ENCODE results near the gene FOXR1. TPM values are rescaled to one million over a fixed set of nuclear protein-coding genes. Genes with fewer than 3 reads are reported as not detected.
A peak's percentile ranks its signal among the peaks of the same experiment; 100 is the strongest.

The FOXR1 gene
- total RNA-seq, 1 experiment from 2014 or later = not detected

DNA sequence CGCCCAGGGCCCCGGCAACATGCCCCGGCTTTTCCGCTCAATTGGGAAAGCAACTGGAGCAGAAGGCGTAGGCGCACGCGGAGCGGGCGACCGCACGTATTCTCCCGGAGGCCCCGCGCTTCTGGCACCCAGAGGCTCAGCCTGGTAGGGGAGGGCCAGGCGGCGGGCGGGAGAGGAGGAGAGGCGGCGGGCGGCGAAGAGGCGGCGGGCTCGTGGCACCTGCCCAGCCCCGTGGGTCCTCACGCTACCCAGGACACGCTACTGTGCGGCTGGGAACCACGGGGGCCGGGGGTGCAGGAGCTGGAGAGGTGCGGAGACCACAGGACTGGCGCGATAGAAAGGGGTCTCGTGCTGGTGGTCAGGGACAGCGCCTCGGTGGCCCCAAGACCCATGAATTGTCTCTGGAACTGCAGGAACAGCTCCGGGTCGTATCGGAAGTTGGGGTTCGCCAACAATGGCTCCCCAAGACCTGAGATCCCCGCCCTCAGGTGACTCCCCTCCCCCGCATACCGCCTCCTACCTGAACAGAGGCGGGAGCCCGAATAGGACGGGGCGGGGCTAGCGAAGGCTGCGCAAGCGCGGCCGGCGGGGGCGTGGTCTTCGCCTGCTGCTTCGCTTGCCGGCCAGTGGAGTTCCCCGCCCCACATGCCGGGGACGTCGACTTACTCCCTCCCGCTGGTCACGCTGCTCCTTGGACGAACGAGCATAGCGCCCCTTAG, 58.9 kb downstream of the FOXR1 start, which contains the start of gene SLC37A4 (continued):
- TF ChIP-seq HMGA2 (CRISPR knock-in tag; IDR thresholded peaks at IDR 0.05) = no peak
- TF ChIP-seq, protein P1, sequence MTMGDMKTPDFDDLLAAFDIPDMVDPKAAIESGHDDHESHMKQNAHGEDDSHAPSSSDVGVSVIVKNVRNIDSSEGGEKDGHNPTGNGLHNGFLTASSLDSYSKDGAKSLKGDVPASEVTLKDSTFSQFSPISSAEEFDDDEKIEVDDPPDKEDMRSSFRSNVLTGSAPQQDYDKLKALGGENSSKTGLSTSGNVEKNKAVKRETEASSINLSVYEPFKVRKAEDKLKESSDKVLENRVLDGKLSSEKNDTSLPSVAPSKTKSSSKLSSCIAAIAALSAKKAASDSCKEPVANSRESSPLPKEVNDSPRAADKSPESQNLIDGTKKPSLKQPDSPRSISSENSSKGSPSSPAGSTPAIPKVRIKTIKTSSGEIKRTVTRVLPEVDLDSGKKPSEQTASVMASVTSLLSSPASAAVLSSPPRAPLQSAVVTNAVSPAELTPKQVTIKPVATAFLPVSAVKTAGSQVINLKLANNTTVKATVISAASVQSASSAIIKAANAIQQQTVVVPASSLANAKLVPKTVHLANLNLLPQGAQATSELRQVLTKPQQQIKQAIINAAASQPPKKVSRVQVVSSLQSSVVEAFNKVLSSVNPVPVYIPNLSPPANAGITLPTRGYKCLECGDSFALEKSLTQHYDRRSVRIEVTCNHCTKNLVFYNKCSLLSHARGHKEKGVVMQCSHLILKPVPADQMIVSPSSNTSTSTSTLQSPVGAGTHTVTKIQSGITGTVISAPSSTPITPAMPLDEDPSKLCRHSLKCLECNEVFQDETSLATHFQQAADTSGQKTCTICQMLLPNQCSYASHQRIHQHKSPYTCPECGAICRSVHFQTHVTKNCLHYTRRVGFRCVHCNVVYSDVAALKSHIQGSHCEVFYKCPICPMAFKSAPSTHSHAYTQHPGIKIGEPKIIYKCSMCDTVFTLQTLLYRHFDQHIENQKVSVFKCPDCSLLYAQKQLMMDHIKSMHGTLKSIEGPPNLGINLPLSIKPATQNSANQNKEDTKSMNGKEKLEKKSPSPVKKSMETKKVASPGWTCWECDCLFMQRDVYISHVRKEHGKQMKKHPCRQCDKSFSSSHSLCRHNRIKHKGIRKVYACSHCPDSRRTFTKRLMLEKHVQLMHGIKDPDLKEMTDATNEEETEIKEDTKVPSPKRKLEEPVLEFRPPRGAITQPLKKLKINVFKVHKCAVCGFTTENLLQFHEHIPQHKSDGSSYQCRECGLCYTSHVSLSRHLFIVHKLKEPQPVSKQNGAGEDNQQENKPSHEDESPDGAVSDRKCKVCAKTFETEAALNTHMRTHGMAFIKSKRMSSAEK (CRISPR knock-in tag; IDR thresholded peaks at IDR 0.05; ENCODE audit: borderline replicate concordance) = no peak
- TF ChIP-seq, protein P2, sequence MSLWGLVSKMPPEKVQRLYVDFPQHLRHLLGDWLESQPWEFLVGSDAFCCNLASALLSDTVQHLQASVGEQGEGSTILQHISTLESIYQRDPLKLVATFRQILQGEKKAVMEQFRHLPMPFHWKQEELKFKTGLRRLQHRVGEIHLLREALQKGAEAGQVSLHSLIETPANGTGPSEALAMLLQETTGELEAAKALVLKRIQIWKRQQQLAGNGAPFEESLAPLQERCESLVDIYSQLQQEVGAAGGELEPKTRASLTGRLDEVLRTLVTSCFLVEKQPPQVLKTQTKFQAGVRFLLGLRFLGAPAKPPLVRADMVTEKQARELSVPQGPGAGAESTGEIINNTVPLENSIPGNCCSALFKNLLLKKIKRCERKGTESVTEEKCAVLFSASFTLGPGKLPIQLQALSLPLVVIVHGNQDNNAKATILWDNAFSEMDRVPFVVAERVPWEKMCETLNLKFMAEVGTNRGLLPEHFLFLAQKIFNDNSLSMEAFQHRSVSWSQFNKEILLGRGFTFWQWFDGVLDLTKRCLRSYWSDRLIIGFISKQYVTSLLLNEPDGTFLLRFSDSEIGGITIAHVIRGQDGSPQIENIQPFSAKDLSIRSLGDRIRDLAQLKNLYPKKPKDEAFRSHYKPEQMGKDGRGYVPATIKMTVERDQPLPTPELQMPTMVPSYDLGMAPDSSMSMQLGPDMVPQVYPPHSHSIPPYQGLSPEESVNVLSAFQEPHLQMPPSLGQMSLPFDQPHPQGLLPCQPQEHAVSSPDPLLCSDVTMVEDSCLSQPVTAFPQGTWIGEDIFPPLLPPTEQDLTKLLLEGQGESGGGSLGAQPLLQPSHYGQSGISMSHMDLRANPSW (CRISPR knock-in tag; conservative IDR thresholded peaks at IDR 0.05; ENCODE audit: low read depth) = no peak
- TF ChIP-seq TEAD4 (CRISPR knock-in tag; IDR thresholded peaks at IDR 0.05) = no peak
- no peak for TF ChIP-seq EMX1 (CRISPR knock-in tag; IDR thresholded peaks at IDR 0.05)
- no peak for TF ChIP-seq JUN (CRISPR knock-in tag; IDR thresholded peaks at IDR 0.05)
- TF ChIP-seq, protein P3, sequence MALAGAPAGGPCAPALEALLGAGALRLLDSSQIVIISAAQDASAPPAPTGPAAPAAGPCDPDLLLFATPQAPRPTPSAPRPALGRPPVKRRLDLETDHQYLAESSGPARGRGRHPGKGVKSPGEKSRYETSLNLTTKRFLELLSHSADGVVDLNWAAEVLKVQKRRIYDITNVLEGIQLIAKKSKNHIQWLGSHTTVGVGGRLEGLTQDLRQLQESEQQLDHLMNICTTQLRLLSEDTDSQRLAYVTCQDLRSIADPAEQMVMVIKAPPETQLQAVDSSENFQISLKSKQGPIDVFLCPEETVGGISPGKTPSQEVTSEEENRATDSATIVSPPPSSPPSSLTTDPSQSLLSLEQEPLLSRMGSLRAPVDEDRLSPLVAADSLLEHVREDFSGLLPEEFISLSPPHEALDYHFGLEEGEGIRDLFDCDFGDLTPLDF (CRISPR knock-in tag; IDR thresholded peaks at IDR 0.05) = no peak
- no peak for TF ChIP-seq ELF4 (CRISPR knock-in tag; IDR thresholded peaks at IDR 0.05; ENCODE audit: low read depth)
- TF ChIP-seq, protein P4, sequence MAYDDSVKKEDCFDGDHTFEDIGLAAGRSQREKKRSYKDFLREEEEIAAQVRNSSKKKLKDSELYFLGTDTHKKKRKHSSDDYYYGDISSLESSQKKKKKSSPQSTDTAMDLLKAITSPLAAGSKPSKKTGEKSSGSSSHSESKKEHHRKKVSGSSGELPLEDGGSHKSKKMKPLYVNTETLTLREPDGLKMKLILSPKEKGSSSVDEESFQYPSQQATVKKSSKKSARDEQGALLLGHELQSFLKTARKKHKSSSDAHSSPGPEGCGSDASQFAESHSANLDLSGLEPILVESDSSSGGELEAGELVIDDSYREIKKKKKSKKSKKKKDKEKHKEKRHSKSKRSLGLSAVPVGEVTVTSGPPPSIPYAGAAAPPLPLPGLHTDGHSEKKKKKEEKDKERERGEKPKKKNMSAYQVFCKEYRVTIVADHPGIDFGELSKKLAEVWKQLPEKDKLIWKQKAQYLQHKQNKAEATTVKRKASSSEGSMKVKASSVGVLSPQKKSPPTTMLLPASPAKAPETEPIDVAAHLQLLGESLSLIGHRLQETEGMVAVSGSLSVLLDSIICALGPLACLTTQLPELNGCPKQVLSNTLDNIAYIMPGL (CRISPR knock-in tag; IDR thresholded peaks at IDR 0.05) = no peak
- TF ChIP-seq, protein P5, sequence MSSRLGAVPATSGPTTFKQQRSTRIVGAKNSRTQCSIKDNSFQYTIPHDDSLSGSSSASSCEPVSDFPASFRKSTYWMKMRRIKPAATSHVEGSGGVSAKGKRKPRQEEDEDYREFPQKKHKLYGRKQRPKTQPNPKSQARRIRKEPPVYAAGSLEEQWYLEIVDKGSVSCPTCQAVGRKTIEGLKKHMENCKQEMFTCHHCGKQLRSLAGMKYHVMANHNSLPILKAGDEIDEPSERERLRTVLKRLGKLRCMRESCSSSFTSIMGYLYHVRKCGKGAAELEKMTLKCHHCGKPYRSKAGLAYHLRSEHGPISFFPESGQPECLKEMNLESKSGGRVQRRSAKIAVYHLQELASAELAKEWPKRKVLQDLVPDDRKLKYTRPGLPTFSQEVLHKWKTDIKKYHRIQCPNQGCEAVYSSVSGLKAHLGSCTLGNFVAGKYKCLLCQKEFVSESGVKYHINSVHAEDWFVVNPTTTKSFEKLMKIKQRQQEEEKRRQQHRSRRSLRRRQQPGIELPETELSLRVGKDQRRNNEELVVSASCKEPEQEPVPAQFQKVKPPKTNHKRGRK (CRISPR knock-in tag; IDR thresholded peaks at IDR 0.05; ENCODE audit: borderline replicate concordance) = no peak
- TF ChIP-seq MXD4 (CRISPR knock-in tag; IDR thresholded peaks at IDR 0.05; ENCODE audit: borderline replicate concordance) = no peak
- no peak for TF ChIP-seq TCF7 (CRISPR knock-in tag; IDR thresholded peaks at IDR 0.05; ENCODE audit: low read depth)
- TF ChIP-seq SMAD4 (CRISPR knock-in tag; IDR thresholded peaks at IDR 0.05) = no peak
- TF ChIP-seq, protein P6, sequence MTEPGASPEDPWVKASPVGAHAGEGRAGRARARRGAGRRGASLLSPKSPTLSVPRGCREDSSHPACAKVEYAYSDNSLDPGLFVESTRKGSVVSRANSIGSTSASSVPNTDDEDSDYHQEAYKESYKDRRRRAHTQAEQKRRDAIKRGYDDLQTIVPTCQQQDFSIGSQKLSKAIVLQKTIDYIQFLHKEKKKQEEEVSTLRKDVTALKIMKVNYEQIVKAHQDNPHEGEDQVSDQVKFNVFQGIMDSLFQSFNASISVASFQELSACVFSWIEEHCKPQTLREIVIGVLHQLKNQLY (CRISPR knock-in tag; IDR thresholded peaks at IDR 0.05) = no peak
- TF ChIP-seq, protein P7, sequence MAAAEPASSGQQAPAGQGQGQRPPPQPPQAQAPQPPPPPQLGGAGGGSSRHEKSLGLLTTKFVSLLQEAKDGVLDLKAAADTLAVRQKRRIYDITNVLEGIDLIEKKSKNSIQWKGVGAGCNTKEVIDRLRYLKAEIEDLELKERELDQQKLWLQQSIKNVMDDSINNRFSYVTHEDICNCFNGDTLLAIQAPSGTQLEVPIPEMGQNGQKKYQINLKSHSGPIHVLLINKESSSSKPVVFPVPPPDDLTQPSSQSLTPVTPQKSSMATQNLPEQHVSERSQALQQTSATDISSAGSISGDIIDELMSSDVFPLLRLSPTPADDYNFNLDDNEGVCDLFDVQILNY (CRISPR knock-in tag; IDR thresholded peaks at IDR 0.05) = 0 out of 2 replicates have a peak, but pooled peaks have one; percentile 5
- peak; percentile 93 for TF ChIP-seq ETV6 (CRISPR knock-in tag; IDR thresholded peaks at IDR 0.05)
- TF ChIP-seq, protein P8, sequence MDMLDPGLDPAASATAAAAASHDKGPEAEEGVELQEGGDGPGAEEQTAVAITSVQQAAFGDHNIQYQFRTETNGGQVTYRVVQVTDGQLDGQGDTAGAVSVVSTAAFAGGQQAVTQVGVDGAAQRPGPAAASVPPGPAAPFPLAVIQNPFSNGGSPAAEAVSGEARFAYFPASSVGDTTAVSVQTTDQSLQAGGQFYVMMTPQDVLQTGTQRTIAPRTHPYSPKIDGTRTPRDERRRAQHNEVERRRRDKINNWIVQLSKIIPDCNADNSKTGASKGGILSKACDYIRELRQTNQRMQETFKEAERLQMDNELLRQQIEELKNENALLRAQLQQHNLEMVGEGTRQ (CRISPR knock-in tag; IDR thresholded peaks at IDR 0.05) = peak; percentile 66; the same call in 1 of the 2 replicates
- TF ChIP-seq GABPB1 (CRISPR knock-in tag; IDR thresholded peaks at IDR 0.05) = peak; percentile 88
- TF ChIP-seq, protein P9, sequence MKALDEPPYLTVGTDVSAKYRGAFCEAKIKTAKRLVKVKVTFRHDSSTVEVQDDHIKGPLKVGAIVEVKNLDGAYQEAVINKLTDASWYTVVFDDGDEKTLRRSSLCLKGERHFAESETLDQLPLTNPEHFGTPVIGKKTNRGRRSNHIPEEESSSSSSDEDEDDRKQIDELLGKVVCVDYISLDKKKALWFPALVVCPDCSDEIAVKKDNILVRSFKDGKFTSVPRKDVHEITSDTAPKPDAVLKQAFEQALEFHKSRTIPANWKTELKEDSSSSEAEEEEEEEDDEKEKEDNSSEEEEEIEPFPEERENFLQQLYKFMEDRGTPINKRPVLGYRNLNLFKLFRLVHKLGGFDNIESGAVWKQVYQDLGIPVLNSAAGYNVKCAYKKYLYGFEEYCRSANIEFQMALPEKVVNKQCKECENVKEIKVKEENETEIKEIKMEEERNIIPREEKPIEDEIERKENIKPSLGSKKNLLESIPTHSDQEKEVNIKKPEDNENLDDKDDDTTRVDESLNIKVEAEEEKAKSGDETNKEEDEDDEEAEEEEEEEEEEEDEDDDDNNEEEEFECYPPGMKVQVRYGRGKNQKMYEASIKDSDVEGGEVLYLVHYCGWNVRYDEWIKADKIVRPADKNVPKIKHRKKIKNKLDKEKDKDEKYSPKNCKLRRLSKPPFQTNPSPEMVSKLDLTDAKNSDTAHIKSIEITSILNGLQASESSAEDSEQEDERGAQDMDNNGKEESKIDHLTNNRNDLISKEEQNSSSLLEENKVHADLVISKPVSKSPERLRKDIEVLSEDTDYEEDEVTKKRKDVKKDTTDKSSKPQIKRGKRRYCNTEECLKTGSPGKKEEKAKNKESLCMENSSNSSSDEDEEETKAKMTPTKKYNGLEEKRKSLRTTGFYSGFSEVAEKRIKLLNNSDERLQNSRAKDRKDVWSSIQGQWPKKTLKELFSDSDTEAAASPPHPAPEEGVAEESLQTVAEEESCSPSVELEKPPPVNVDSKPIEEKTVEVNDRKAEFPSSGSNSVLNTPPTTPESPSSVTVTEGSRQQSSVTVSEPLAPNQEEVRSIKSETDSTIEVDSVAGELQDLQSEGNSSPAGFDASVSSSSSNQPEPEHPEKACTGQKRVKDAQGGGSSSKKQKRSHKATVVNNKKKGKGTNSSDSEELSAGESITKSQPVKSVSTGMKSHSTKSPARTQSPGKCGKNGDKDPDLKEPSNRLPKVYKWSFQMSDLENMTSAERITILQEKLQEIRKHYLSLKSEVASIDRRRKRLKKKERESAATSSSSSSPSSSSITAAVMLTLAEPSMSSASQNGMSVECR (CRISPR knock-in tag; IDR thresholded peaks at IDR 0.05; ENCODE audit: borderline replicate concordance) = no peak

Data from WTC11 (cell line).